Astrocyte (in vitro differentiated cells and primary cell): Measurements from ENCODE around the gene MRTFA. TPM values are rescaled to one million over a fixed set of nuclear protein-coding genes. Genes with fewer than 3 reads are reported as not detected.
A peak's percentile ranks its signal among the peaks of the same experiment; 100 is the strongest.

Experiments used
- DNase-seq: peaks from one replicate; pipeline ENCODE4 v3.0.0-alpha.2; 2010; ENCODE audit warnings: low read depth
- FAIRE-seq: peaks from 2 replicates; lab custom pipeline; 2011; peaks lifted over from hg19 to GRCh38; lab: Jason Lieb, UNC
- H2AFZ ChIP-seq: 2 replicates; pipeline ENCODE4 v1.6.0; 2012; ENCODE audit warnings: low read depth, low read length, inconsistent platforms
- H3K27ac ChIP-seq: 2 replicates; pipeline ENCODE4 v1.5.1; 2011; ENCODE audit warnings: low read depth, low read length, inconsistent platforms
- H3K27me3 ChIP-seq: 2 replicates; pipeline ENCODE4 v1.6.0; 2011; ENCODE audit warnings: low read length, inconsistent platforms; ENCODE audit not compliant: insufficient read depth
- H3K36me3 ChIP-seq: 2 replicates; pipeline ENCODE4 v1.5.1; 2011; ENCODE audit warnings: low read length, inconsistent platforms; ENCODE audit not compliant: insufficient read depth
- H3K4me1 ChIP-seq: 2 replicates; pipeline ENCODE4 v1.5.1; 2011; ENCODE audit warnings: low read length, inconsistent platforms; ENCODE audit not compliant: insufficient read depth
- H3K4me2 ChIP-seq: 2 replicates; pipeline ENCODE4 v1.6.0; 2012; ENCODE audit warnings: low read length, inconsistent platforms
- H3K4me3 ChIP-seq: 2 replicates; pipeline ENCODE4 v1.5.1; 2011; ENCODE audit warnings: low read depth, mild to moderate bottlenecking, low read length, inconsistent platforms; ENCODE audit not compliant: insufficient read depth
- H3K79me2 ChIP-seq: 2 replicates; pipeline ENCODE4 v1.6.0; 2012; ENCODE audit warnings: mild to moderate bottlenecking, low read length, inconsistent platforms; ENCODE audit not compliant: insufficient read depth
- H3K9ac ChIP-seq: 2 replicates; pipeline ENCODE4 v1.6.0; 2012; ENCODE audit warnings: mild to moderate bottlenecking, low read length, inconsistent platforms
- H3K9me3 ChIP-seq: 2 replicates; pipeline ENCODE4 v1.5.1; 2012; ENCODE audit warnings: low read depth, mild to moderate bottlenecking, low read length, inconsistent platforms; ENCODE audit not compliant: insufficient read depth
- H4K20me1 ChIP-seq: 2 replicates; pipeline ENCODE4 v1.6.0; 2012; ENCODE audit warnings: low read length, inconsistent platforms; ENCODE audit not compliant: insufficient read depth
- H3K27ac Mint-ChIP-seq: one replicate; pipeline ENCODE4 v1.8.0; 2021; ENCODE audit warnings: mild to moderate bottlenecking, mixed read lengths; ENCODE audit not compliant: unreplicated experiment
- H3K27me3 Mint-ChIP-seq: one replicate; pipeline ENCODE4 v1.8.0; 2021; ENCODE audit warnings: low read depth, mixed read lengths; ENCODE audit not compliant: unreplicated experiment
- H3K36me3 Mint-ChIP-seq: one replicate; pipeline ENCODE4 v1.8.0; 2021; ENCODE audit warnings: low read depth, mixed read lengths; ENCODE audit not compliant: unreplicated experiment
- H3K4me1 Mint-ChIP-seq: one replicate; pipeline ENCODE4 v1.8.0; 2021; ENCODE audit warnings: low read depth, mixed read lengths; ENCODE audit not compliant: unreplicated experiment
- H3K4me3 Mint-ChIP-seq: one replicate; pipeline ENCODE4 v1.8.0; 2021; ENCODE audit warnings: mild to moderate bottlenecking, moderate library complexity, mixed read lengths; ENCODE audit not compliant: unreplicated experiment
- H3K9me3 Mint-ChIP-seq: one replicate; pipeline ENCODE4 v1.8.0; 2021; ENCODE audit warnings: mild to moderate bottlenecking, mixed read lengths; ENCODE audit not compliant: unreplicated experiment
- EZH2 ChIP-seq: IDR thresholded peaks from 2 replicates; pipeline ENCODE4 v1.6.1; 2012; ENCODE audit warnings: mild to moderate bottlenecking, low read length, inconsistent platforms; ENCODE audit not compliant: insufficient read depth
- total RNA-seq: library from RNA; stranded (reverse); gene quantifications from 2 replicates; pipeline ENCODE4 v1.2.1, GENCODE V29; 2021
- TF ChIP-seq, protein P1 (sequence below): IDR thresholded peaks from 2 replicates; pipeline ENCODE4 v1.5.1; 2011; ENCODE audit warnings: low read depth, mild to moderate bottlenecking, inconsistent platforms, low read length, moderate library complexity; ENCODE audit not compliant: insufficient read depth

The MRTFA gene
- total RNA-seq, 1 donor from 2014 or later: 74.3 TPM

DNA sequence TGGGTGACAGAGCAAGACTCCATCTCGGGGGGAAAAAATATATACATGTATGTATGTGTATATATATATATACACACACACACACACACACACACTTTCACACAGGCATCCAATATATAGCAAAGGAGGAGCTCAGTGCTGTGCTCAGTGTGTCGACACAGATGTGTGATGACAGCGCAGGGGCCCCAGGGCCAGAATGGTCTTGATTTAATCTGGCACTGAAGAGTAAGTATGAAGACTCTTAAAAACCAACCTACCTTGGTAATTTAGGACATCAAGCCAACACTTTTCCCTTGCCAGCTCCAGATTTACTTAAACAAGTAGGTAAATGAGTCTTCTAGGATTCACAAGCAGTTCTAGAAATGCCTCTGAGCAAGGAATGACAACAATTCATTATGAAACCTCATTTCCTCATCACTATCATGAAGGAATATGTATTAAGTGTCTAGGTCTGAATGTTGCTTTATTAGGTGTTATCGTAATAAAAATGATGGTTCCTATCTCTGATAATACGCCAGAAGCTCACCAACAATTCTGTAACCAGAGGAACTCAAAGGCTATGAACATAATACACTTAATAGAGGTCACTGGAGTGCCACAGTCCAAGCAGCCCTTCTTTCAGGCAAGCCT, 194.6 kb downstream of the MRTFA start:
- Mint-ChIP-seq H3K27me3 (no peaks in the 10 kb centered on the region), H3K4me1 (peaks cover 7% of the 10 kb centered on the region), H3K4me3 (no peak overlapping the region), H3K9me3 (no peaks in the 10 kb centered on the region), H3K27ac (no peak overlapping the region), H3K36me3 (peaks cover 6% of the 10 kb centered on the region)
- FAIRE-seq (no peak), DNase-seq (no peak)
- Histone ChIP-seq H4K20me1 (peaks cover 88% of the 10 kb centered on the region), H3K4me2 (no peak overlapping the region), H3K27ac (no peak overlapping the region), H3K9me3 (no peaks in the 10 kb centered on the region), H2AFZ (no peak overlapping the region), H3K36me3 (peaks cover 7% of the 10 kb centered on the region), H3K27me3 (no peaks in the 10 kb centered on the region), H3K4me3 (no peak overlapping the region), H3K4me1 (peaks cover 10% of the 10 kb centered on the region), H3K79me2 (peaks cover 91% of the 10 kb centered on the region), H3K9ac (no peak overlapping the region)
- no peak for TF ChIP-seq EZH2
- TF ChIP-seq, protein P1, sequence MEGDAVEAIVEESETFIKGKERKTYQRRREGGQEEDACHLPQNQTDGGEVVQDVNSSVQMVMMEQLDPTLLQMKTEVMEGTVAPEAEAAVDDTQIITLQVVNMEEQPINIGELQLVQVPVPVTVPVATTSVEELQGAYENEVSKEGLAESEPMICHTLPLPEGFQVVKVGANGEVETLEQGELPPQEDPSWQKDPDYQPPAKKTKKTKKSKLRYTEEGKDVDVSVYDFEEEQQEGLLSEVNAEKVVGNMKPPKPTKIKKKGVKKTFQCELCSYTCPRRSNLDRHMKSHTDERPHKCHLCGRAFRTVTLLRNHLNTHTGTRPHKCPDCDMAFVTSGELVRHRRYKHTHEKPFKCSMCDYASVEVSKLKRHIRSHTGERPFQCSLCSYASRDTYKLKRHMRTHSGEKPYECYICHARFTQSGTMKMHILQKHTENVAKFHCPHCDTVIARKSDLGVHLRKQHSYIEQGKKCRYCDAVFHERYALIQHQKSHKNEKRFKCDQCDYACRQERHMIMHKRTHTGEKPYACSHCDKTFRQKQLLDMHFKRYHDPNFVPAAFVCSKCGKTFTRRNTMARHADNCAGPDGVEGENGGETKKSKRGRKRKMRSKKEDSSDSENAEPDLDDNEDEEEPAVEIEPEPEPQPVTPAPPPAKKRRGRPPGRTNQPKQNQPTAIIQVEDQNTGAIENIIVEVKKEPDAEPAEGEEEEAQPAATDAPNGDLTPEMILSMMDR: no peak

DNA sequence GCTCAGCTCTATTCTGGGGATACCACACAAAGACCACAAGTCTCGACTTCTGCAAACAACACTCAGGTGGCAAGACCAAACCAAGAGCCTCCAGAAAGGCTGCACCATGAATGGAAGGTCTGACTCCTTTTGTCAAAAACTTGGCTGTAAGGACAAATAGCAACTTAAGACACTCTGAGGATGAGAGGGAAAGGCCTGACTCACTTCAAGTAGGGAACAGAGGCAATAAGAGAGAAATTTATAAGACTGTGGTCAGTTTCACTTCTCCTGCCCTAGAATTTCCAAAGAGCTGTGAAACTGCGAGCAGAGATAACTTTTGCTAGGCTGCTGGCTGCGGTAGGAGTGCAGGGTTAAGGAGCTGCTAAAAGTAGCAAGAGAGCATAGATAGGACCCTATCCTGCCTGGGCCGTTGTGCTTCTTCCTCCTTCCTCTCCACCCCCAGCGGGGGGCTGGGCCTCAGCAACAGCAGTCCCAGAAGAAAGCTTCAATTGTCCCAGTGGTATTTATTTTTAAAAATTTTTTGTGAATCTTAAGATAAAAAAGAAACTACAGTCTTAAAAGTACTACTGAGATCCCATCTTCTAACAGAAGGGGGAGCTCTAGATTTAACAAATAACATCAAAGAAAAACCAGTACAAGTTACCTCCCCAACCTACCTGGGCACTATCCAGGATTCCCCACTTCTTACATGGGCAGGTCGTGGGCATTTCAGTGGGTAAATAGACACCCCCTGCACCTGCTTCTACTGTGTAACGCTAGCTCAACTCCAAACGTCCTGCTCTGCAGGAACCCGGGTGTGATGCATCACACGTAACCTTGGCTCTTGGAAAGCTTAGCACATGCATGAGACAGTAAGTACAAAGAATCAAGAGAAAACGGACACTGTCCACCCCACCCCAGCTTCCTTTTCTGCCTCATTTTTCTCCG, 199.8 kb downstream of the MRTFA start:
- peak overlapping the region; percentile 57 for H3K4me2 ChIP-seq
- H2AFZ ChIP-seq: no peak overlapping the region
- H3K4me3 ChIP-seq: no peak overlapping the region
- Mint-ChIP-seq H3K27ac (peak overlapping the region; percentile 79), H3K4me1 (peaks cover 25% of the 10 kb centered on the region), H3K36me3 (peaks cover 9% of the 10 kb centered on the region), H3K4me3 (peak overlapping the region; percentile 22), H3K9me3 (no peaks in the 10 kb centered on the region), H3K27me3 (no peaks in the 10 kb centered on the region)
- no peaks in the 10 kb centered on the region for H3K9me3 ChIP-seq
- H3K27me3 ChIP-seq: no peaks in the 10 kb centered on the region
- peaks cover 69% of the 10 kb centered on the region for H3K79me2 ChIP-seq
- peak overlapping the region; percentile 39 for H3K9ac ChIP-seq
- H3K4me1 ChIP-seq: peaks cover 13% of the 10 kb centered on the region
- peaks cover 78% of the 10 kb centered on the region for H4K20me1 ChIP-seq
- H3K36me3 ChIP-seq: peaks cover 13% of the 10 kb centered on the region
- FAIRE-seq (no peak), DNase-seq (peak; percentile 46)
- peak overlapping the region; percentile 25 for H3K27ac ChIP-seq
- TF ChIP-seq, protein P1: peak; percentile 52
- no peak for TF ChIP-seq EZH2
